ENCODE measurements around the gene PEMT. TPM values are rescaled to one million over a fixed set of nuclear protein-coding genes. Genes with fewer than 3 reads are reported as not detected.

The PEMT gene
- total and polyA plus RNA-seq, 9 of the 15 experiments (the other 6 are each of a cell fraction or from before 2014, with no cell fraction given), result 1.4 to 36.4 (median 13.6) TPM

DNA sequence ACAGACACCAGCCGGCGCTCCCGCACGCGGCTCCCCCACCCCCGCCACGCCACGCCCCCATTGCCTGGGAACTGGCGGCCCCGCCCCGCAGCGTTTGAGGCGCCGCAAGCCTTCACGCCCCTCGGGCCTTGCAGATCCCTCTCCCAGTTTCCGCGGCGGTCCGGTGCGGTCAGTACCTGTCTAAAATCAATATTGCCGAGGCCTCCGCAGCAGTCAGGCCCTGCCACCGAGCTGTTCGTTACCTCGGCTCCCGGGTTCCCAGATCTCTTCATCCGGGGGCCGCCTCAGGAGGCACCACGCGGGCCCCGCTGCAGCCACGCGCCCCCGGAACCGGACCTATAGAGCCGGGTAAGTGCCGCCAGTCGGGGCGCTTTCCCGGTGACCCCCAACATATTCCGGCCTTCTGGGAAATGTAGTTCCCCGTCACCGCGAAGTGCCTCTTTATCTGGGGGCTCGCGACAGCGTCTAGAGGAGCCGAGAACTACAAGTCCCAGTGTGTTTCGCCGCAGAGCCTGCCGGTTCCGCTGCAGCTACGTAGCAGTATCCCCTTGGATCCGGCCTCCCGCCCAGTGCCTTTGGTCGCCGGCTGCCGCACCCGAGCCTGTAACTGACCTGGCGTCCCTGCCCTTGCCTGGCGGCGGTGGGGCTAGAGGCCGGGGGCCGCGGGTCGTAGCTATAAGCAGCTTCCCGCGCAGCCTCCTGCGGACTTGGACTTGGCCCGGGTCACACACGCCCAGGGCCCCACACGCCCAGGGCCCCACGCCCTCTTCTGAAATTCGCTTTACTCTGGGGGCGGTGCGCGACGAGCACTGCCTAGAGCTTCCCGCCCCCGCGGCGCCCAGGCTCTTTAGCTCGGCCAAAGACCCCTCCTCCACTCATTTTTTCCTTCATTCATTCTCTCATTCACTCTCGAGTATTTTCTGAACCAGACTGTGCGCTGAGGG, at the start of gene PEMT (continued):
- TF ChIP-seq DNMT1 (IDR thresholded peaks at IDR 0.05) (no peak), NR4A1 (CRISPR knock-in tag; IDR thresholded peaks at IDR 0.05) (no peak), NR4A1 (tag; IDR thresholded peaks at IDR 0.05) (peak; percentile 74), SAFB (IDR thresholded peaks at IDR 0.05; ENCODE audit: borderline replicate concordance, low read depth, low read length) (peak; percentile 13; the same call in 1 of the 2 replicates), ZNF133 (CRISPR knock-in tag; IDR thresholded peaks at IDR 0.05) (no peak), TFAM (CRISPR knock-in tag; conservative IDR thresholded peaks at IDR 0.05) (no peak), ZNF436 (CRISPR knock-in tag; IDR thresholded peaks at IDR 0.05) (no peak), ZNF197 (CRISPR knock-in tag; IDR thresholded peaks at IDR 0.05; ENCODE audit: low read depth) (peak; percentile 96), ZNF583 (CRISPR knock-in tag; IDR thresholded peaks at IDR 0.05) (0 out of 2 replicates have a peak, but pooled peaks have one; percentile 31), ZNF121 (CRISPR knock-in tag; conservative IDR thresholded peaks at IDR 0.05) (no peak)
- TF ChIP-seq, protein P1, sequence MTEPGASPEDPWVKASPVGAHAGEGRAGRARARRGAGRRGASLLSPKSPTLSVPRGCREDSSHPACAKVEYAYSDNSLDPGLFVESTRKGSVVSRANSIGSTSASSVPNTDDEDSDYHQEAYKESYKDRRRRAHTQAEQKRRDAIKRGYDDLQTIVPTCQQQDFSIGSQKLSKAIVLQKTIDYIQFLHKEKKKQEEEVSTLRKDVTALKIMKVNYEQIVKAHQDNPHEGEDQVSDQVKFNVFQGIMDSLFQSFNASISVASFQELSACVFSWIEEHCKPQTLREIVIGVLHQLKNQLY (CRISPR knock-in tag; conservative IDR thresholded peaks at IDR 0.05), result no peak
- TF ChIP-seq, protein P2, sequence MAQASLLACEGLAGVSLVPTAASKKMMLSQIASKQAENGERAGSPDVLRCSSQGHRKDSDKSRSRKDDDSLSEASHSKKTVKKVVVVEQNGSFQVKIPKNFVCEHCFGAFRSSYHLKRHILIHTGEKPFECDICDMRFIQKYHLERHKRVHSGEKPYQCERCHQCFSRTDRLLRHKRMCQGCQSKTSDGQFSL (CRISPR knock-in tag; IDR thresholded peaks at IDR 0.05), result no peak
- TF ChIP-seq, protein P2 (tag; IDR thresholded peaks at IDR 0.05), result peak in 1 of 2 experiments; percentile 10; a peak in 1 of 4 replicates
- TF ChIP-seq, protein P3, sequence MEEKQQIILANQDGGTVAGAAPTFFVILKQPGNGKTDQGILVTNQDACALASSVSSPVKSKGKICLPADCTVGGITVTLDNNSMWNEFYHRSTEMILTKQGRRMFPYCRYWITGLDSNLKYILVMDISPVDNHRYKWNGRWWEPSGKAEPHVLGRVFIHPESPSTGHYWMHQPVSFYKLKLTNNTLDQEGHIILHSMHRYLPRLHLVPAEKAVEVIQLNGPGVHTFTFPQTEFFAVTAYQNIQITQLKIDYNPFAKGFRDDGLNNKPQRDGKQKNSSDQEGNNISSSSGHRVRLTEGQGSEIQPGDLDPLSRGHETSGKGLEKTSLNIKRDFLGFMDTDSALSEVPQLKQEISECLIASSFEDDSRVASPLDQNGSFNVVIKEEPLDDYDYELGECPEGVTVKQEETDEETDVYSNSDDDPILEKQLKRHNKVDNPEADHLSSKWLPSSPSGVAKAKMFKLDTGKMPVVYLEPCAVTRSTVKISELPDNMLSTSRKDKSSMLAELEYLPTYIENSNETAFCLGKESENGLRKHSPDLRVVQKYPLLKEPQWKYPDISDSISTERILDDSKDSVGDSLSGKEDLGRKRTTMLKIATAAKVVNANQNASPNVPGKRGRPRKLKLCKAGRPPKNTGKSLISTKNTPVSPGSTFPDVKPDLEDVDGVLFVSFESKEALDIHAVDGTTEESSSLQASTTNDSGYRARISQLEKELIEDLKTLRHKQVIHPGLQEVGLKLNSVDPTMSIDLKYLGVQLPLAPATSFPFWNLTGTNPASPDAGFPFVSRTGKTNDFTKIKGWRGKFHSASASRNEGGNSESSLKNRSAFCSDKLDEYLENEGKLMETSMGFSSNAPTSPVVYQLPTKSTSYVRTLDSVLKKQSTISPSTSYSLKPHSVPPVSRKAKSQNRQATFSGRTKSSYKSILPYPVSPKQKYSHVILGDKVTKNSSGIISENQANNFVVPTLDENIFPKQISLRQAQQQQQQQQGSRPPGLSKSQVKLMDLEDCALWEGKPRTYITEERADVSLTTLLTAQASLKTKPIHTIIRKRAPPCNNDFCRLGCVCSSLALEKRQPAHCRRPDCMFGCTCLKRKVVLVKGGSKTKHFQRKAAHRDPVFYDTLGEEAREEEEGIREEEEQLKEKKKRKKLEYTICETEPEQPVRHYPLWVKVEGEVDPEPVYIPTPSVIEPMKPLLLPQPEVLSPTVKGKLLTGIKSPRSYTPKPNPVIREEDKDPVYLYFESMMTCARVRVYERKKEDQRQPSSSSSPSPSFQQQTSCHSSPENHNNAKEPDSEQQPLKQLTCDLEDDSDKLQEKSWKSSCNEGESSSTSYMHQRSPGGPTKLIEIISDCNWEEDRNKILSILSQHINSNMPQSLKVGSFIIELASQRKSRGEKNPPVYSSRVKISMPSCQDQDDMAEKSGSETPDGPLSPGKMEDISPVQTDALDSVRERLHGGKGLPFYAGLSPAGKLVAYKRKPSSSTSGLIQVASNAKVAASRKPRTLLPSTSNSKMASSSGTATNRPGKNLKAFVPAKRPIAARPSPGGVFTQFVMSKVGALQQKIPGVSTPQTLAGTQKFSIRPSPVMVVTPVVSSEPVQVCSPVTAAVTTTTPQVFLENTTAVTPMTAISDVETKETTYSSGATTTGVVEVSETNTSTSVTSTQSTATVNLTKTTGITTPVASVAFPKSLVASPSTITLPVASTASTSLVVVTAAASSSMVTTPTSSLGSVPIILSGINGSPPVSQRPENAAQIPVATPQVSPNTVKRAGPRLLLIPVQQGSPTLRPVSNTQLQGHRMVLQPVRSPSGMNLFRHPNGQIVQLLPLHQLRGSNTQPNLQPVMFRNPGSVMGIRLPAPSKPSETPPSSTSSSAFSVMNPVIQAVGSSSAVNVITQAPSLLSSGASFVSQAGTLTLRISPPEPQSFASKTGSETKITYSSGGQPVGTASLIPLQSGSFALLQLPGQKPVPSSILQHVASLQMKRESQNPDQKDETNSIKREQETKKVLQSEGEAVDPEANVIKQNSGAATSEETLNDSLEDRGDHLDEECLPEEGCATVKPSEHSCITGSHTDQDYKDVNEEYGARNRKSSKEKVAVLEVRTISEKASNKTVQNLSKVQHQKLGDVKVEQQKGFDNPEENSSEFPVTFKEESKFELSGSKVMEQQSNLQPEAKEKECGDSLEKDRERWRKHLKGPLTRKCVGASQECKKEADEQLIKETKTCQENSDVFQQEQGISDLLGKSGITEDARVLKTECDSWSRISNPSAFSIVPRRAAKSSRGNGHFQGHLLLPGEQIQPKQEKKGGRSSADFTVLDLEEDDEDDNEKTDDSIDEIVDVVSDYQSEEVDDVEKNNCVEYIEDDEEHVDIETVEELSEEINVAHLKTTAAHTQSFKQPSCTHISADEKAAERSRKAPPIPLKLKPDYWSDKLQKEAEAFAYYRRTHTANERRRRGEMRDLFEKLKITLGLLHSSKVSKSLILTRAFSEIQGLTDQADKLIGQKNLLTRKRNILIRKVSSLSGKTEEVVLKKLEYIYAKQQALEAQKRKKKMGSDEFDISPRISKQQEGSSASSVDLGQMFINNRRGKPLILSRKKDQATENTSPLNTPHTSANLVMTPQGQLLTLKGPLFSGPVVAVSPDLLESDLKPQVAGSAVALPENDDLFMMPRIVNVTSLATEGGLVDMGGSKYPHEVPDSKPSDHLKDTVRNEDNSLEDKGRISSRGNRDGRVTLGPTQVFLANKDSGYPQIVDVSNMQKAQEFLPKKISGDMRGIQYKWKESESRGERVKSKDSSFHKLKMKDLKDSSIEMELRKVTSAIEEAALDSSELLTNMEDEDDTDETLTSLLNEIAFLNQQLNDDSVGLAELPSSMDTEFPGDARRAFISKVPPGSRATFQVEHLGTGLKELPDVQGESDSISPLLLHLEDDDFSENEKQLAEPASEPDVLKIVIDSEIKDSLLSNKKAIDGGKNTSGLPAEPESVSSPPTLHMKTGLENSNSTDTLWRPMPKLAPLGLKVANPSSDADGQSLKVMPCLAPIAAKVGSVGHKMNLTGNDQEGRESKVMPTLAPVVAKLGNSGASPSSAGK (IDR thresholded peaks at IDR 0.05), result peak; percentile 83

All from K562 (cell line).